GM18867 (cell line): ENCODE measurements around the gene OR2A7.
"Not testable (repeated sequence)": the region's sequence is repeated elsewhere in the genome, so short reads cannot be mapped to it uniquely, and the experiment has no call there.

Source experiments
- ATAC-seq: cut with Tn5 transposase; IDR thresholded peaks from one replicate; pipeline ENCODE4 v1.9.1; 2021; ENCODE audit warnings: mild to moderate bottlenecking, moderate library complexity; ENCODE audit not compliant: unreplicated experiment

OR2A7 gene

GRCh38 chr7:144255471-144255897, 9.1 kb downstream of the OR2A7 start:
- no peak for ATAC-seq

GRCh38 chr7:144252307-144252706, 12.3 kb downstream of the OR2A7 start:
- not testable (repeated sequence) for ATAC-seq

- ATAC-seq = not testable (repeated sequence)
Observed at GRCh38 chr7:144247674-144248330, 16.8 kb downstream of the OR2A7 start.

GRCh38 chr7:144246967-144247366, 17.6 kb downstream of the OR2A7 start:
- ATAC-seq = not testable (repeated sequence)

- not testable (repeated sequence) for ATAC-seq
Observed at GRCh38 chr7:144245372-144245771, 19.2 kb downstream of the OR2A7 start.

- ATAC-seq = not testable (repeated sequence)
Observed at GRCh38 chr7:144239365-144239764, 25.2 kb downstream of the OR2A7 start, which contains the start of gene OR2A42. Gene OR2A42, minus strand, starts transcription at chr7:144239605. Its CDS starts 6,762 bp downstream, at chr7:144232843.

- ATAC-seq = not testable (repeated sequence)
Observed at GRCh38 chr7:144238530-144239082, 26.0 kb downstream of the OR2A7 start.

- not testable (repeated sequence) for ATAC-seq
Observed at GRCh38 chr7:144233039-144233438, 31.6 kb downstream of the OR2A7 start.

- ATAC-seq = not testable (repeated sequence)
Observed at GRCh38 chr7:144231027-144231426, 33.6 kb downstream of the OR2A7 start.

- not testable (repeated sequence) for ATAC-seq
Observed at GRCh38 chr7:144228810-144229209, 35.8 kb downstream of the OR2A7 start.

GRCh38 chr7:144226866-144227265, 37.7 kb downstream of the OR2A7 start:
- not testable (repeated sequence) for ATAC-seq

- ATAC-seq = not testable (repeated sequence)
Observed at GRCh38 chr7:144223675-144224074, 40.9 kb downstream of the OR2A7 start.

- ATAC-seq = not testable (repeated sequence)
Observed at GRCh38 chr7:144220531-144220930, 44.1 kb downstream of the OR2A7 start.

GRCh38 chr7:144219149-144219548, 45.4 kb downstream of the OR2A7 start:
- peak; percentile 52 for ATAC-seq

GRCh38 chr7:144218581-144218980, 46.0 kb downstream of the OR2A7 start:
- not testable (repeated sequence) for ATAC-seq

- not testable (repeated sequence) for ATAC-seq
Observed at GRCh38 chr7:144217200-144217599, 47.4 kb downstream of the OR2A7 start.
